Neural progenitor cell (in vitro differentiated cells): ENCODE measurements around the gene BBS7. TPM values are rescaled to one million over a fixed set of nuclear protein-coding genes. Genes with fewer than 3 reads are reported as not detected.

Experiments
- DNase-seq: peaks from one replicate; pipeline ENCODE4 v3.0.0-alpha.2; 2016; ENCODE audit warnings: low spot score
- H2AFZ ChIP-seq: fragments of 200-600 bp; sonication (generic); replicated peaks from 2 replicates; pipeline ENCODE4 v1.6.1; 2016; ENCODE audit warnings: antibody characterized with exemption
- H3F3A ChIP-seq: fragments of 200-600 bp; sonication (generic); 2 replicates; pipeline ENCODE4 v1.6.1; 2016; ENCODE audit warnings: antibody characterized with exemption, low read depth
- H3K27ac ChIP-seq: fragments of 200-600 bp; sonication (generic); 2 replicates; pipeline ENCODE4 v1.5.1; 2016; ENCODE audit warnings: mild to moderate bottlenecking
- H3K27me3 ChIP-seq: fragments of 200-600 bp; sonication (generic); 2 replicates; pipeline ENCODE4 v1.6.1; 2016; ENCODE audit warnings: mild to moderate bottlenecking, moderate library complexity
- H3K36me3 ChIP-seq: fragments of 200-600 bp; sonication (generic); 2 replicates; pipeline ENCODE4 v1.5.1; 2016
- H3K4me1 ChIP-seq: fragments of 200-600 bp; sonication (generic); 2 replicates; pipeline ENCODE4 v1.6.1; 2016; ENCODE audit warnings: mixed run types
- H3K4me2 ChIP-seq: fragments of 200-600 bp; sonication (generic); 2 replicates; pipeline ENCODE4 v1.6.1; 2016
- H3K4me3 ChIP-seq: fragments of 200-600 bp; sonication (generic); 2 replicates; pipeline ENCODE4 v1.5.1; 2016
- H3K79me2 ChIP-seq: fragments of 200-600 bp; sonication (generic); 2 replicates; pipeline ENCODE4 v1.6.1; 2016; ENCODE audit warnings: low read depth
- H3K9ac ChIP-seq: fragments of 200-600 bp; sonication (generic); 2 replicates; pipeline ENCODE4 v1.6.1; 2016
- H3K9me3 ChIP-seq: fragments of 200-600 bp; sonication (generic); 2 replicates; pipeline ENCODE4 v1.5.1; 2016; ENCODE audit warnings: low read depth
- H4K20me1 ChIP-seq: fragments of 200-600 bp; sonication (generic); 2 replicates; pipeline ENCODE4 v1.6.1; 2016; ENCODE audit warnings: low read depth
- H3K27ac Mint-ChIP-seq: 3 replicates; pipeline ENCODE4 v1.8.0; 2021; ENCODE audit warnings: mixed read lengths
- H3K27me3 Mint-ChIP-seq: 2 replicates; pipeline ENCODE4 v1.8.0; 2022; ENCODE audit warnings: low read depth, mild to moderate bottlenecking, inconsistent platforms, moderate library complexity, mixed read lengths; ENCODE audit not compliant: insufficient read depth
- H3K36me3 Mint-ChIP-seq: 3 replicates; pipeline ENCODE4 v1.8.0; 2021; ENCODE audit warnings: mixed read lengths
- H3K4me1 Mint-ChIP-seq: 3 replicates; pipeline ENCODE4 v1.8.0; 2021; ENCODE audit warnings: mixed read lengths
- H3K4me3 Mint-ChIP-seq: 3 replicates; pipeline ENCODE4 v1.8.0; 2021; ENCODE audit warnings: mild to moderate bottlenecking, moderate library complexity, mixed read lengths
- H3K9me3 Mint-ChIP-seq: 3 replicates; pipeline ENCODE4 v1.8.0; 2020; ENCODE audit warnings: mixed read lengths
- EZH2 ChIP-seq: fragments of 200-600 bp; sonication (generic); IDR thresholded peaks from 2 replicates; pipeline ENCODE4 v1.6.1; 2017; ENCODE audit warnings: antibody characterized with exemption, mild to moderate bottlenecking, moderate library complexity
- EZH2phosphoT487 ChIP-seq: fragments of 200-600 bp; sonication (generic); IDR thresholded peaks from 2 replicates; pipeline ENCODE4 v1.6.1; 2017; ENCODE audit warnings: antibody characterized with exemption
- total RNA-seq: library from RNA; depleted of rRNA; stranded (reverse); fragments of >200 nt; gene quantifications from 2 replicates; pipeline ENCODE4 v1.2.3, GENCODE V29; 2015; ENCODE audit warnings: low replicate concordance
- TF ChIP-seq, protein P1 (sequence below): fragments of 200-600 bp; sonication (generic); IDR thresholded peaks from 2 replicates; pipeline ENCODE4 v1.5.1; 2017; ENCODE audit warnings: antibody characterized with exemption, mild to moderate bottlenecking

Gene BBS7
- total RNA-seq, 1 donor from 2014 or later, result 39.7 TPM

- no peaks in the 10 kb centered on the region for H3K9me3 ChIP-seq
- no peaks in the 10 kb centered on the region for H3K79me2 ChIP-seq
- H3K27me3 ChIP-seq, result peaks cover 47% of the 10 kb centered on the region
- H3K27me3 Mint-ChIP-seq, result peaks cover 3% of the 10 kb centered on the region
- H3K9ac ChIP-seq, result no peak overlapping the region
- peaks cover 1% of the 10 kb centered on the region for H3K4me1 Mint-ChIP-seq
- H3K27ac ChIP-seq, result no peak overlapping the region
- no peak overlapping the region for H3K4me3 Mint-ChIP-seq
- no peak overlapping the region for H3K4me3 ChIP-seq
- H4K20me1 ChIP-seq, result no peaks in the 10 kb centered on the region
- H3K4me1 ChIP-seq, result no peaks in the 10 kb centered on the region
- H3K4me2 ChIP-seq, result no peak overlapping the region
- no peaks in the 10 kb centered on the region for H3K36me3 Mint-ChIP-seq
- peak; percentile 71 for DNase-seq
- no peaks in the 10 kb centered on the region for H3F3A ChIP-seq
- H3K36me3 ChIP-seq, result no peaks in the 10 kb centered on the region
- peaks cover 6% of the 10 kb centered on the region for H3K9me3 Mint-ChIP-seq
- H3K27ac Mint-ChIP-seq, result no peak overlapping the region
- no peak overlapping the region for H2AFZ ChIP-seq
- no peak for TF ChIP-seq EZH2
- TF ChIP-seq, protein P1, sequence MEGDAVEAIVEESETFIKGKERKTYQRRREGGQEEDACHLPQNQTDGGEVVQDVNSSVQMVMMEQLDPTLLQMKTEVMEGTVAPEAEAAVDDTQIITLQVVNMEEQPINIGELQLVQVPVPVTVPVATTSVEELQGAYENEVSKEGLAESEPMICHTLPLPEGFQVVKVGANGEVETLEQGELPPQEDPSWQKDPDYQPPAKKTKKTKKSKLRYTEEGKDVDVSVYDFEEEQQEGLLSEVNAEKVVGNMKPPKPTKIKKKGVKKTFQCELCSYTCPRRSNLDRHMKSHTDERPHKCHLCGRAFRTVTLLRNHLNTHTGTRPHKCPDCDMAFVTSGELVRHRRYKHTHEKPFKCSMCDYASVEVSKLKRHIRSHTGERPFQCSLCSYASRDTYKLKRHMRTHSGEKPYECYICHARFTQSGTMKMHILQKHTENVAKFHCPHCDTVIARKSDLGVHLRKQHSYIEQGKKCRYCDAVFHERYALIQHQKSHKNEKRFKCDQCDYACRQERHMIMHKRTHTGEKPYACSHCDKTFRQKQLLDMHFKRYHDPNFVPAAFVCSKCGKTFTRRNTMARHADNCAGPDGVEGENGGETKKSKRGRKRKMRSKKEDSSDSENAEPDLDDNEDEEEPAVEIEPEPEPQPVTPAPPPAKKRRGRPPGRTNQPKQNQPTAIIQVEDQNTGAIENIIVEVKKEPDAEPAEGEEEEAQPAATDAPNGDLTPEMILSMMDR, result peak; percentile 81
Measured at GRCh38 chr4:121900132-121900983, 30.1 kb upstream of the BBS7 start.

DNA sequence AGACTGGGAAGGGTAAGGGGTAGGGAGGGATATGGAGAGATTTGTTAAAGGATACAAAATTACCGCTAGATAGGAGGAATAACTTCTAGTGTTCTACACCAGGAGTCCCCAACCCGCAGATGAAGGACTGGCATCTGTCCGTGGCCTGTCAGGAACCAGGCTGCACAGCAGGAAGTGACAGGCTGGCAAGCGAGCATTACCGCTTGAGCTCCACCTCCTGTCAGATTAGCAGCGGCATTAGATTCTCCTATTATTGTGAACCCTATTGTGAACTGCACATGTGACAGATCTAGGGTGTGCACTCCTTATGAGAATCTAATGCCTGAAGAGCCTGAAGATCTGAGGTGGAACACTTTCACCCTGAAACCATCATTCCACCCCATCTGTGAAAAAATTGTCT lies 27.9 kb upstream of the BBS7 start:
- H3K27ac ChIP-seq, result no peak overlapping the region
- Mint-ChIP-seq H3K27me3 (peaks cover 3% of the 10 kb centered on the region), H3K36me3 (no peaks in the 10 kb centered on the region), H3K4me3 (no peak overlapping the region), H3K4me1 (no peaks in the 10 kb centered on the region), H3K9me3 (peaks cover 6% of the 10 kb centered on the region), H3K27ac (no peak overlapping the region)
- peak; percentile 29 for DNase-seq
- H3K4me1 ChIP-seq, result no peaks in the 10 kb centered on the region
- H3K79me2 ChIP-seq, result no peaks in the 10 kb centered on the region
- H2AFZ ChIP-seq, result no peak overlapping the region
- no peak overlapping the region for H3K4me2 ChIP-seq
- no peaks in the 10 kb centered on the region for H4K20me1 ChIP-seq
- H3K27me3 ChIP-seq, result peaks cover 58% of the 10 kb centered on the region
- H3F3A ChIP-seq, result no peaks in the 10 kb centered on the region
- no peaks in the 10 kb centered on the region for H3K36me3 ChIP-seq
- H3K9ac ChIP-seq, result no peak overlapping the region
- no peak for TF ChIP-seq EZH2
- TF ChIP-seq, protein P1, result no peak
- no peak for TF ChIP-seq EZH2phosphoT487
- no peak overlapping the region for H3K4me3 ChIP-seq
- H3K9me3 ChIP-seq, result no peaks in the 10 kb centered on the region

DNA sequence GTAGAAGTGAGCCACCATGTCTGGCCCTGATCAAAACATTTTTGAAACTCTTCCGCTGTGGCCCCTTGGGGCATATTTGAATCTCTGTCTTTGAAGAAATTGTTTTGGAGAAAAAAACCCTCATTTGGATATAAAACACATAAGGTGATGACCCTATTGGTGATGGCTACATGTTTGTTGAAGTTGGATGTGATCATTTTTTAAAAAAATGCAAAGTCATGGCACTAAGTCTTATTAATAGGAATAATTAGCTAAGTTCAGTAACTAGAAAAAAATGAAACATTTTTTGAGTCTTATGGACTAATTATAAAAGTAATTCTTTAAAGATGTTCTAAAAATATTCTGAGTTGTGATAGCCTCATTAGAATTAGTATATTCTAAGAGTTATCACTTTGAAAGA lies 17.9 kb upstream of the BBS7 start:
- H2AFZ ChIP-seq, result no peak overlapping the region
- H3K9me3 ChIP-seq, result no peaks in the 10 kb centered on the region
- no peaks in the 10 kb centered on the region for H3K36me3 Mint-ChIP-seq
- H3K27me3 ChIP-seq, result peaks cover 22% of the 10 kb centered on the region
- TF ChIP-seq, protein P1, result no peak
- TF ChIP-seq EZH2, result no peak
- no peak for TF ChIP-seq EZH2phosphoT487
- no peak overlapping the region for H3K4me2 ChIP-seq
- no peak overlapping the region for H3K4me3 ChIP-seq
- H3K27me3 Mint-ChIP-seq, result no peaks in the 10 kb centered on the region
- H3K4me1 Mint-ChIP-seq, result no peaks in the 10 kb centered on the region
- no peak overlapping the region for H3K27ac ChIP-seq
- H3K9ac ChIP-seq, result no peak overlapping the region
- no peaks in the 10 kb centered on the region for H3F3A ChIP-seq
- H3K27ac Mint-ChIP-seq, result no peak overlapping the region
- DNase-seq, result no peak
- peaks cover 2% of the 10 kb centered on the region for H3K9me3 Mint-ChIP-seq
- H4K20me1 ChIP-seq, result no peaks in the 10 kb centered on the region
- no peaks in the 10 kb centered on the region for H3K4me1 ChIP-seq
- no peaks in the 10 kb centered on the region for H3K79me2 ChIP-seq
- no peaks in the 10 kb centered on the region for H3K36me3 ChIP-seq
- H3K4me3 Mint-ChIP-seq, result no peak overlapping the region
